Astrocyte of the spinal cord (primary cell): Measurements from ENCODE around the gene PRRT4.

ENCODE experiments used
- DNase-seq: peaks from one replicate; pipeline ENCODE4 v3.0.0; 2011; ENCODE audit warnings: low read depth, low spot score
- H3K4me3 ChIP-seq: 2 replicates; pipeline ENCODE4 v1.5.1; 2011; ENCODE audit warnings: low read depth, mild to moderate bottlenecking, low read length, moderate library complexity
- in situ Hi-C: cut with HindIII; loops from 2 replicates; pipeline ENCODE4 v1.10.0; 2017; ENCODE audit warnings: low sequenced_read_pairs
- TF ChIP-seq, protein P1 (sequence below): IDR thresholded peaks from 2 replicates; pipeline ENCODE4 v1.5.1; 2012; ENCODE audit warnings: low read depth, mild to moderate bottlenecking, low read length, inconsistent platforms

The PRRT4 gene

DNA sequence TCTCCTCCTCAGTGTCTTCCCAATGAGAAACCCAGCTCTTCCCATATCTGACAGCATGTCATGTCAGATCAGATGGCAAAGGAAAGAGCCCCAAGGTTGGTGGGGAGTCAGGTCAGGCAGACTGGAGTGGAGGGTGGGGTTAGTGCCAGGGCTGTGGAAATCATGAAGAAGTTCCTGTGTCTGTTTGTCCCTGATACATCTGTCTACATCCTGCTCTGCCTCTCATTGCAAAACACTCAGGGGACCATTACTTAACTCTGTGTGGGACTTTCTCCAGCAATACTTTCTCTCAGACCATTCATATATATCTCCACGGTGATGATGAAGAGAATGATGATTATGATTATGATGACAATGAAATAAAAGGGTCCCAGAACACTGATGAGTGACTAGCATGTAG, 3.3 kb downstream of the PRRT4 start:
- TF ChIP-seq, protein P1, sequence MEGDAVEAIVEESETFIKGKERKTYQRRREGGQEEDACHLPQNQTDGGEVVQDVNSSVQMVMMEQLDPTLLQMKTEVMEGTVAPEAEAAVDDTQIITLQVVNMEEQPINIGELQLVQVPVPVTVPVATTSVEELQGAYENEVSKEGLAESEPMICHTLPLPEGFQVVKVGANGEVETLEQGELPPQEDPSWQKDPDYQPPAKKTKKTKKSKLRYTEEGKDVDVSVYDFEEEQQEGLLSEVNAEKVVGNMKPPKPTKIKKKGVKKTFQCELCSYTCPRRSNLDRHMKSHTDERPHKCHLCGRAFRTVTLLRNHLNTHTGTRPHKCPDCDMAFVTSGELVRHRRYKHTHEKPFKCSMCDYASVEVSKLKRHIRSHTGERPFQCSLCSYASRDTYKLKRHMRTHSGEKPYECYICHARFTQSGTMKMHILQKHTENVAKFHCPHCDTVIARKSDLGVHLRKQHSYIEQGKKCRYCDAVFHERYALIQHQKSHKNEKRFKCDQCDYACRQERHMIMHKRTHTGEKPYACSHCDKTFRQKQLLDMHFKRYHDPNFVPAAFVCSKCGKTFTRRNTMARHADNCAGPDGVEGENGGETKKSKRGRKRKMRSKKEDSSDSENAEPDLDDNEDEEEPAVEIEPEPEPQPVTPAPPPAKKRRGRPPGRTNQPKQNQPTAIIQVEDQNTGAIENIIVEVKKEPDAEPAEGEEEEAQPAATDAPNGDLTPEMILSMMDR: no peak
- in situ Hi-C loops: no loop called here
- no peak overlapping the region for H3K4me3 ChIP-seq
- DNase-seq: no peak

DNA sequence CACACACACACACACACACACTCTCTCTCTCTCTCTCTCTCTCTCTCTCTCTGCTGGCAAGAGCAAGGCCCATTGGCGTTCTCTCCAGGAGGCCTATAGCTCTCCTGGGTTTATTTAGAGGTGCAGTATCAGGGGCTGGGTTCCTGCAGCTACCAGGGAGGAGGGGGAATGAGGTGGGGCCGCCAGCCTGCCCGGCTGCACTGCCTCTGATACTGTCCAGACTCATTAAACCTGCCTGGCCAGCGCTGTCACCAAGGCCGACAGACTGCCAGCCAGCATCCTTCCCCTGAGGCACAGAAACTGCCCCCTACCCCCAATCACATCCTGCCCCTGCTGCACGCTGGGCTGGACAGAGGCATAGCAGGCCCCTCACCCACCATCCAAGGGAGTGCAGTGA, 4.3 kb downstream of the PRRT4 start:
- no peak for DNase-seq
- H3K4me3 ChIP-seq: no peak overlapping the region
- TF ChIP-seq, protein P1: no peak
- in situ Hi-C loops: no loop called here

DNA sequence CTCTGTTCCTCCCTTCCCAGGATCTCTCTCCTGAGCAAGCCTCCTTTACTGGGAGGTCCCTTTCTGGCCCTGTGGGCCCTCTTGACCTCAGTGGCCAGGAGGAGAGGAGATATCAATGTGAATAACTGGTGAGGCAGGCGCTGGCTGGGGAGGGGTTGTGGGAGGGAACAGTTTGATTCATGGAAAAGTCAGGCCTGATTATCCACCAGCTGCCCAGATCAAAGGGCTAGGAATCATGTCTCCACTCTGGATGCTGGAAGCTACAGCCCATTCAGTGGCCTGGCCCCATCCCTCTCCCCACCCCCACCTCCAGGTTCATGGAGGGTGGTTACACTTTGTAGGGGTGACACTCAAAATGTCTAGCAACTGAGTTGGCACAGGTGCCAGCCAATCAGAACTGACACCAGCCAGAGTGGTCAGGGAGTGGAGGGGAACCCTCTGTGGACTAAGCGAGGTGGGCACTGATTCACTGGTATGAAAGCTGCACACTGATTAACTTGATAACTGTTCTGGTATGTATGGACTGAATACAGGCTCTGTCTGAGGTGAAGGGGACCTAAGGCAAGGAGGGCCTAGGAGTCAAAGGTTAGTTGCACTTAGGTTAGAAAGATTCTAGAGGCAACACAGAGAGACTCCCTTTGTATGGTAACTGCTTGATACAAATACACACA, 4.8 kb downstream of the PRRT4 start:
- in situ Hi-C loops: no loop called here
- DNase-seq: no peak
- no peak overlapping the region for H3K4me3 ChIP-seq
- TF ChIP-seq, protein P1: no peak

DNA sequence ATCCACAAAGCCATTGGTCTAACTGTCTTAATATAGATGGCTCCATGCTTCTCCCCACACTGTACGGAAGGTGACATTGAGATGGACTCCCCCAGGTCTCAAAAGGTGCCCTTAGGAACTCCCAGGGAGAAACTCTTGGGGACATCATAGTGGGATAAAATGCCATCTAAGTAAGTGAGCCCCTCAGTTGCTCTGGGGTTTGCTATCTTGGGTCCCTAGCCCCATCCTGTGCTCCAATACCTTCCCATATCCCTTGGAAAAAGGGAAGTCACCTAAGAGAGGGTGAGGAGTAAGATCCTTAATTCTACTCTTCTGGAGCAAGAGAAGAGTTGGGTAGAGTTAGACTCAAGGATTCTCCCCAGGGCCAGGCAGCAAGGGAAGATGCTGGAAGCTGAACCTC, 7.9 kb downstream of the PRRT4 start:
- in situ Hi-C loops: no loop called here
- no peak overlapping the region for H3K4me3 ChIP-seq
- TF ChIP-seq, protein P1: no peak
- DNase-seq: no peak

DNA sequence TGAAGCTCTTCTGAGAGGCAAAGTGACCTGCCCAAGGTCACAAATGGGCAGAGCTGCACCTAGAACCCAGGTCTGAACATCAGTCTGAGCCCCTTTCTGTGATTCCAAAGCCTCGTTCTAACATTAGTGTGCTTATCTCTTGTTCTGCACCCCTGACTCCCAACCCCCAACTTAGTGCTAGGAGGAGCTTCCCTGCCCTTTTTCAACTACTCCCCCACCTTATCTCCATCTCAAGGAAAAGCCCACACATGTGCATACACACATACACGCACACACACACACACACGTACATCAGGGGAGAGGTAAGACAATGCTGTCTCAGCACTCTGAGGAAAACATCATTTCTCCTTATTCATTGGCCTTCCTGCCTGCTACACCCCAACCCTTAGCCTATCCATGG, 8.3 kb downstream of the PRRT4 start:
- DNase-seq: no peak
- in situ Hi-C loops: no loop called here
- TF ChIP-seq, protein P1: no peak

DNA sequence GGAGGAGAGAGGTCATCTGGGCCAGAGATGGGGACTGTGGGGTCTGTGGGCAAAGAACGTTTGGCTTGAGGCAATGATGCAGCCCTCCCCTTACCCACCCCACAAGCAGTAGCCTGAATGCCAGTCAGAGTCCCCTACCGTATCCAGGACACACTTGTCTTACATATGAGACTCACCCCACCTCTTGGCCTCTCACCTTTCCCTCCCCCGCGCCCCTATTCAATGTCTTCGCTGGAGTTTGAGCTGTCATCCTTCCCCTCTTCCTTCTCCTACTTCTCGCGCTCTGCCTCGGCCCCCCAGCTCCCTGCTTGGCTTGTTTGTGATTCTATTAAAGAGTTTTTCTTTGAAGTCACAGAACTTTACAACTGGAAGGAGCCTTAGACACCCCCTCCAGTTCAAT, 8.9 kb downstream of the PRRT4 start:
- no peak for DNase-seq
- in situ Hi-C loops: no loop called here
- no peak overlapping the region for H3K4me3 ChIP-seq
- TF ChIP-seq, protein P1: no peak

More for the DNA sequence above, 8.3 kb downstream of the PRRT4 start:
- H3K4me3 ChIP-seq: no peak overlapping the region
